Measurements from ENCODE around the gene MRPL10. TPM values are rescaled to one million over a fixed set of nuclear protein-coding genes. Genes with fewer than 3 reads are reported as not detected.
A peak's percentile ranks its signal among the peaks of the same experiment; 100 is the strongest.

The MRPL10 gene
- total RNA-seq, 1 donor from 2014 or later = 14.0 TPM

- Histone ChIP-seq H3K36me3 (ENCODE audit: control insufficient read depth, insufficient read depth, low read length) (no peaks in the 10 kb centered on the region), H3K27me3 (ENCODE audit: control insufficient read depth, insufficient read depth, low read length) (no peaks in the 10 kb centered on the region), H3K4me3 (ENCODE audit: low read depth, low read length) (no peak overlapping the region)
- FAIRE-seq (no peak), DNase-seq (ENCODE audit: low read depth) (no peak)
- no peak for TF ChIP-seq CTCF (IDR thresholded peaks at IDR 0.05; ENCODE audit: insufficient read depth, low read length, severe bottlenecking)
These were observed 12.9 kb upstream of the MRPL10 start for GRCh38 chr17:47844227-47844626.

- Histone ChIP-seq H3K27me3 (ENCODE audit: control insufficient read depth, insufficient read depth, low read length) (no peaks in the 10 kb centered on the region), H3K36me3 (ENCODE audit: control insufficient read depth, insufficient read depth, low read length) (peaks cover under 1% of the 10 kb centered on the region), H3K4me3 (ENCODE audit: low read depth, low read length) (no peak overlapping the region)
- DNase-seq (ENCODE audit: low read depth) (no peak), FAIRE-seq (no peak)
- TF ChIP-seq CTCF (IDR thresholded peaks at IDR 0.05; ENCODE audit: insufficient read depth, low read length, severe bottlenecking) = no peak
These were observed 12.0 kb upstream of the MRPL10 start for GRCh38 chr17:47843391-47843730.

- H3K27me3 ChIP-seq (ENCODE audit: control insufficient read depth, insufficient read depth, low read length) = no peaks in the 10 kb centered on the region
- TF ChIP-seq CTCF (IDR thresholded peaks at IDR 0.05; ENCODE audit: insufficient read depth, low read length, severe bottlenecking) = no peak
- peak overlapping the region; percentile 90 for H3K4me3 ChIP-seq (ENCODE audit: low read depth, low read length)
- peaks cover 4% of the 10 kb centered on the region for H3K36me3 ChIP-seq (ENCODE audit: control insufficient read depth, insufficient read depth, low read length)
- no peak for FAIRE-seq
- DNase-seq (ENCODE audit: low read depth) = no peak
These were observed 10.3 kb upstream of the MRPL10 start for GRCh38 chr17:47841488-47842291.

GRCh38 chr17:47840742-47841487, 9.6 kb upstream of the MRPL10 start, which contains the start of gene SCRN2:
Gene SCRN2 (minus strand): TSS chr17:47841273. CDS start chr17:47840843, 430 bp downstream.
- FAIRE-seq (no peak), DNase-seq (ENCODE audit: low read depth) (peak; percentile 67)

GRCh38 chr17:47840001-47840741, 8.8 kb upstream of the MRPL10 start:
- no peak for TF ChIP-seq CTCF (IDR thresholded peaks at IDR 0.05; ENCODE audit: insufficient read depth, low read length, severe bottlenecking)
- DNase-seq (ENCODE audit: low read depth) (no peak), FAIRE-seq (no peak)
- H3K4me3 ChIP-seq (ENCODE audit: low read depth, low read length) = peak overlapping the region; percentile 90
- H3K27me3 ChIP-seq (ENCODE audit: control insufficient read depth, insufficient read depth, low read length) = no peaks in the 10 kb centered on the region
- peaks cover 9% of the 10 kb centered on the region for H3K36me3 ChIP-seq (ENCODE audit: control insufficient read depth, insufficient read depth, low read length)

More at GRCh38 chr17:47840742-47841487, 9.6 kb upstream of the MRPL10 start, which contains the start of gene SCRN2:
- TF ChIP-seq CTCF (IDR thresholded peaks at IDR 0.05; ENCODE audit: insufficient read depth, low read length, severe bottlenecking) = peak; percentile 96
- Histone ChIP-seq H3K27me3 (ENCODE audit: control insufficient read depth, insufficient read depth, low read length) (no peaks in the 10 kb centered on the region), H3K4me3 (ENCODE audit: low read depth, low read length) (peak within 1 kb of the TSS; percentile 90), H3K36me3 (ENCODE audit: control insufficient read depth, insufficient read depth, low read length) (peaks cover 9% of the 10 kb centered on the region)
